Trophoblast cell (in vitro differentiated cells and primary cell): ENCODE measurements around the gene CD163L1.

Source experiments
- DNase-seq, 2 donors: peaks; one replicate each; pipeline ENCODE4 v3.0.0-alpha.2; 2016
- H2AFZ ChIP-seq: 2 replicates; pipeline ENCODE4 v1.6.1; 2013; ENCODE audit warnings: low read length, moderate library complexity, mild to moderate bottlenecking; ENCODE audit not compliant: insufficient read depth, poor library complexity
- H2AK5ac ChIP-seq: 2 replicates; pipeline ENCODE4 v1.6.1; 2013; ENCODE audit warnings: mild to moderate bottlenecking, low read length
- H2BK120ac ChIP-seq: 2 replicates; pipeline ENCODE4 v1.6.1; 2013; ENCODE audit warnings: low read length, mild to moderate bottlenecking, moderate library complexity; ENCODE audit not compliant: insufficient read depth, poor library complexity
- H2BK12ac ChIP-seq: 2 replicates; pipeline ENCODE4 v1.6.1; 2013; ENCODE audit warnings: mild to moderate bottlenecking, low read length, moderate library complexity
- H2BK5ac ChIP-seq: 2 replicates; pipeline ENCODE4 v1.6.1; 2013; ENCODE audit warnings: low read length, low read depth, moderate library complexity, mild to moderate bottlenecking; ENCODE audit not compliant: poor library complexity
- H3K14ac ChIP-seq: 2 replicates; pipeline ENCODE4 v1.6.1; 2013; ENCODE audit warnings: mild to moderate bottlenecking, low read length
- H3K18ac ChIP-seq: 2 replicates; pipeline ENCODE4 v1.6.1; 2013; ENCODE audit warnings: mild to moderate bottlenecking, low read length
- H3K23ac ChIP-seq: 2 replicates; pipeline ENCODE4 v1.6.1; 2013; ENCODE audit warnings: low read length
- H3K27ac ChIP-seq: 2 replicates; pipeline ENCODE4 v1.5.1; 2013; ENCODE audit warnings: low read depth, mild to moderate bottlenecking, inconsistent platforms, low read length, moderate library complexity
- H3K27me3 ChIP-seq: 2 replicates; pipeline ENCODE4 v1.6.1; 2013; ENCODE audit warnings: inconsistent platforms, mild to moderate bottlenecking, low read length, moderate library complexity; ENCODE audit not compliant: insufficient read depth
- H3K36me3 ChIP-seq, 2 experiments: 1 replicate in 1 of 2; 2 replicates in 1 of 2; pipeline ENCODE4 v1.6.1; 2013; ENCODE audit warnings: low read length in 2 of 2, mild to moderate bottlenecking in 2 of 2, moderate library complexity in 1 of 2; ENCODE audit not compliant: insufficient read depth in 2 of 2, control insufficient read depth in 1 of 2
- H3K4ac ChIP-seq: 2 replicates; pipeline ENCODE4 v1.6.1; 2013; ENCODE audit warnings: low read depth, mild to moderate bottlenecking, low read length, moderate library complexity
- H3K4me1 ChIP-seq, 2 experiments: 1 replicate in 1 of 2; 2 replicates in 1 of 2; pipeline ENCODE4 v1.6.1; 2013; ENCODE audit warnings: low read length in 2 of 2, mild to moderate bottlenecking in 2 of 2, moderate library complexity in 1 of 2; ENCODE audit not compliant: insufficient read depth in 2 of 2, control insufficient read depth in 1 of 2
- H3K4me2 ChIP-seq: 2 replicates; pipeline ENCODE4 v1.6.1; 2013; ENCODE audit warnings: inconsistent platforms, mild to moderate bottlenecking, low read length, moderate library complexity
- H3K4me3 ChIP-seq: 2 replicates; pipeline ENCODE4 v1.5.1; 2013; ENCODE audit warnings: mild to moderate bottlenecking, low read depth, low read length, inconsistent platforms
- H3K79me1 ChIP-seq: one replicate; pipeline ENCODE4 v1.6.1; 2013; ENCODE audit warnings: low read length
- H3K79me2 ChIP-seq: 2 replicates; pipeline ENCODE4 v1.6.1; 2013; ENCODE audit warnings: low read length, mild to moderate bottlenecking; ENCODE audit not compliant: control insufficient read depth, insufficient read depth, poor library complexity
- H3K9ac ChIP-seq: 2 replicates; pipeline ENCODE4 v1.6.1; 2013; ENCODE audit warnings: mild to moderate bottlenecking, low read length
- H3K9me3 ChIP-seq: 2 replicates; pipeline ENCODE4 v1.6.1; 2013; ENCODE audit warnings: low read depth, mild to moderate bottlenecking, control low read depth, inconsistent platforms, low read length; ENCODE audit not compliant: insufficient read depth
- H4K12ac ChIP-seq: 2 replicates; pipeline ENCODE4 v1.6.1; 2013; ENCODE audit warnings: low read depth, mild to moderate bottlenecking, low read length, moderate library complexity
- H4K8ac ChIP-seq: 2 replicates; pipeline ENCODE4 v1.6.1; 2013; ENCODE audit warnings: low read depth, mild to moderate bottlenecking, low read length, moderate library complexity
- H4K91ac ChIP-seq: one replicate; pipeline ENCODE4 v1.6.1; 2013; ENCODE audit warnings: low read depth, mild to moderate bottlenecking, low read length, moderate library complexity
- WGBS: extraction: QIAGEN DNeasy Blood & Tissue Kit; methylation state at CpG from one replicate; pipeline ENCODE4 v1.1.7; 2013; ENCODE audit warnings: missing lambda C conversion rate; ENCODE audit not compliant: insufficient read length, insufficient coverage; ENCODE audit errors: extremely low coverage; 5-methylcytosine and 5-hydroxymethylcytosine counted together

CD163L1 gene

DNA sequence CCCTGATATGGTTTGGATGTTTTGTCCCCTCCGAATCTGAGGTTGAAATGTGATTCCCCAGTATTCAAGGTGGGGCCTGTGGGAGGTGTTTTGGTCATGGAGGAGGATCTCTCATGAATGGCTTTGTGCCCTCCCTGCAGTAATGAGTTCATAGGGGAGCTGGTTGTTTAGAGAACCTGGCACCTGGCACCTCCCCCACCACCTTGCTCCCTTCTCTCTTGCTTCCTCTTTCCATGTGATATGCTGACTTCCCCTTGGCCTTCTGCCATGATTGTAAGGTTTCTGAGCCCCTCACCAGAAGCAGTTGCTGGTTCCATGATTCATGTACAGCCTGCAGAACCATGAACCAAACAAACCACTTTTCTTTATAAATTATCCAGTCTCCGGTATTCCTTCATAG, 32.6 kb downstream of the CD163L1 start:
- Histone ChIP-seq H3K9me3 (no peaks in the 10 kb centered on the region), H2AFZ (no peak overlapping the region), H3K27ac (no peak overlapping the region), H3K18ac (no peak overlapping the region), H4K91ac (no peak overlapping the region), H3K4me1 (no peaks in the 10 kb centered on the region), H3K4me3 (no peak overlapping the region), H3K23ac (no peak overlapping the region), H3K9ac (no peak overlapping the region), H2AK5ac (no peak overlapping the region), H4K8ac (no peak overlapping the region), H2BK5ac (no peak overlapping the region), H3K14ac (no peak overlapping the region), H2BK120ac (no peak overlapping the region), H3K4ac (no peak overlapping the region), H3K27me3 (no peaks in the 10 kb centered on the region), H3K79me1 (no peaks in the 10 kb centered on the region), H2BK12ac (no peak overlapping the region), H3K79me2 (no peaks in the 10 kb centered on the region), H4K12ac (no peak overlapping the region), H3K4me2 (no peak overlapping the region), H3K36me3 (no peaks in the 10 kb centered on the region)
- DNase-seq: no peak
- WGBS: no CpG with 5 or more reads among the region's 2 CpGs

DNA sequence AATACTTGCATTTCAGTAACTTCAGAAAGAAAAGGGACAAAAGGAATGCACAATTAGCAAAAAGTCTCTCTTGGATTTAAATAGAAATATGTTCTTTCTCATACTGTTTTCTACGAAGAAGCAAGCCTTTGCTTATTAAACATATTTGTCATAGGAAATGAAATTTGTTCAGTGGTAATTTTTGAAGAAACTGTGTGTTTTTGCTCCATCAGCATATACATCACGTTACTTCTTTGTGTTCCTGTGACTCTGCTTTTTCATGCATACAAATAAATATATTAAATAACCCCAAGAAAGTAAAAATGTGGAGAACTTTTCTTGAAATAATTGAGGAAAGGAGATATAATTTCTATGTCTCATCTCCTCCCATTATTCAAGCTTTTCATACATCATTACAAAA, 39.7 kb downstream of the CD163L1 start:
- Histone ChIP-seq H3K4me2 (no peak overlapping the region), H2BK5ac (no peak overlapping the region), H2BK12ac (no peak overlapping the region), H3K9me3 (no peaks in the 10 kb centered on the region), H3K4me3 (no peak overlapping the region), H3K27ac (no peak overlapping the region), H3K36me3 (no peaks in the 10 kb centered on the region), H3K27me3 (no peaks in the 10 kb centered on the region), H3K4me1 (no peaks in the 10 kb centered on the region), H4K12ac (no peak overlapping the region), H3K9ac (no peak overlapping the region), H3K4ac (no peak overlapping the region), H3K23ac (no peak overlapping the region), H2BK120ac (no peak overlapping the region), H3K14ac (no peak overlapping the region), H3K79me1 (no peaks in the 10 kb centered on the region), H4K8ac (no peak overlapping the region), H3K18ac (no peak overlapping the region), H2AFZ (no peak overlapping the region), H3K79me2 (no peaks in the 10 kb centered on the region), H2AK5ac (no peak overlapping the region), H4K91ac (no peak overlapping the region)
- no CpG with 5 or more reads among the region's 2 CpGs for WGBS
- DNase-seq: no peak

DNA sequence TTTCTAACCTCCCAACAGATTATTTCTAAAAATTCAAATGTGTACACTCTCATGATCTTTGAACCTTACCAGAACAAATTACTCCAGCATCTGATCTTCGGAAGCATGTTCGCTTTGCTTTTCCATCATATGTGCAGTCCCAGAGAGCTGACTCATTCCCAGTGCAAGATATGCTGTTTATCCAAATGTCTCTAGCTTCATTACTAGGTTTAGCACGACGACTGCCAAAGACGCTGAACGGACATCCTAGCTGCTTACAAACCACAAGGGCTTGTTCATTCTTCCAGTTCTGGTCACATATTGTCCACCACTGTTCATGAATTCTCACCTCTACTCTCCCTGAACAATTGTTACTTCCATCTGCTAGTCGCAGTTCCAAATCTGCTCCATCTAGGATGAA, 40.5 kb downstream of the CD163L1 start:
- no peak overlapping the region for H2BK5ac ChIP-seq
- no peaks in the 10 kb centered on the region for H3K27me3 ChIP-seq
- H2AK5ac ChIP-seq: no peak overlapping the region
- no peak overlapping the region for H3K9ac ChIP-seq
- no peak overlapping the region for H4K12ac ChIP-seq
- H3K27ac ChIP-seq: no peak overlapping the region
- no peaks in the 10 kb centered on the region for H3K79me1 ChIP-seq
- no peak overlapping the region for H3K4me2 ChIP-seq
- WGBS: no CpG with 5 or more reads among the region's 7 CpGs
- no peak for DNase-seq
- no peaks in the 10 kb centered on the region for H3K79me2 ChIP-seq
- H2AFZ ChIP-seq: no peak overlapping the region
- no peak overlapping the region for H3K4ac ChIP-seq
- no peaks in the 10 kb centered on the region for H3K4me1 ChIP-seq
- no peak overlapping the region for H2BK12ac ChIP-seq
- H4K91ac ChIP-seq: no peak overlapping the region
- H3K14ac ChIP-seq: no peak overlapping the region
- no peak overlapping the region for H3K23ac ChIP-seq
- no peaks in the 10 kb centered on the region for H3K9me3 ChIP-seq
- H3K4me3 ChIP-seq: no peak overlapping the region
- no peak overlapping the region for H3K18ac ChIP-seq
- H2BK120ac ChIP-seq: no peak overlapping the region
- no peak overlapping the region for H4K8ac ChIP-seq
- no peaks in the 10 kb centered on the region for H3K36me3 ChIP-seq

DNA sequence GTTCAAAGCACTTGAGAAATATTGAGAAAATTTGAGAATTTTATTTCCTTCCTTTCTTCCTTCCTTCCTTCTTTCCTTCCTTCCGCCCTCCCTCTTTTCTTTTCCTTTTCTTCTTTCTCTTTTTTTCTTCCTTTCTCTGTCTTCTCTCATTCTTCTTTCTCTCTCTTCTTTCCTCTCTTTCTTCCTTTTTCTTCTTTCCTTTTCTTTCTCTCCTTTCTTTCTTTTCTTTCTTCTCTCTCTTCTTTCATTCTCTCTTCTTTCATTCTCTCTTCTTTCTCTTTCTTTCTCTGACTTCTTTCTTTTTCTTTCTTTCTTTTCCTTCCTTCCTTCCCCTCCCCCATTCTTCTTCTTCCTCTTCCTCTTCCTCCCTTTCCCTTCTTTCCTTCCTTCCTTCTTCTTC, 44.9 kb downstream of the CD163L1 start:
- H3K9me3 ChIP-seq: peaks cover 2% of the 10 kb centered on the region
- H3K23ac ChIP-seq: no peak overlapping the region
- H3K79me1 ChIP-seq: no peaks in the 10 kb centered on the region
- H2BK120ac ChIP-seq: no peak overlapping the region
- H3K4me1 ChIP-seq: no peaks in the 10 kb centered on the region
- H4K12ac ChIP-seq: no peak overlapping the region
- H4K8ac ChIP-seq: no peak overlapping the region
- H3K36me3 ChIP-seq: no peaks in the 10 kb centered on the region
- H3K79me2 ChIP-seq: no peaks in the 10 kb centered on the region
- no peak overlapping the region for H3K9ac ChIP-seq
- H2BK5ac ChIP-seq: no peak overlapping the region
- DNase-seq: no peak
- no peak overlapping the region for H3K4me3 ChIP-seq
- no peak overlapping the region for H2BK12ac ChIP-seq
- H2AFZ ChIP-seq: no peak overlapping the region
- no peak overlapping the region for H3K18ac ChIP-seq
- no peak overlapping the region for H3K14ac ChIP-seq
- no peak overlapping the region for H3K4me2 ChIP-seq
- no peak overlapping the region for H4K91ac ChIP-seq
- H2AK5ac ChIP-seq: no peak overlapping the region
- H3K27me3 ChIP-seq: no peaks in the 10 kb centered on the region
- H3K4ac ChIP-seq: no peak overlapping the region
- no peak overlapping the region for H3K27ac ChIP-seq
- WGBS: no CpG with 5 or more reads among the region's 1 CpG
